SU-DHL-6 (cell line): ENCODE measurements around the gene SLC29A2.
"Not testable (repeated sequence)": the region's sequence is repeated elsewhere in the genome, so short reads cannot be mapped to it uniquely, and the experiment has no call there.

Experiments used
- CTCF ChIP-seq: fragments of 200-600 bp; sonication (generic); IDR thresholded peaks from one replicate; pipeline ENCODE4 v1.5.1; 2017; ENCODE audit warnings: antibody characterized with exemption, mild to moderate bottlenecking, low read length, moderate library complexity; ENCODE audit not compliant: insufficient read depth, poor library complexity, severe bottlenecking
- EZH2phosphoT487 ChIP-seq: fragments of 200-600 bp; sonication (generic), shearing (Covaris generic); conservative IDR thresholded peaks from 2 replicates; pipeline ENCODE4 v1.6.1; 2018; ENCODE audit warnings: mild to moderate bottlenecking, antibody characterized with exemption, low read length, moderate library complexity, mixed read lengths

- TF ChIP-seq CTCF, EZH2phosphoT487: not testable (repeated sequence)
Observed at GRCh38 chr11:66350560-66351235, 20.9 kb downstream of the SLC29A2 start.
